Effector CD4-positive, alpha-beta T cell (primary cell): Measurements from ENCODE around the gene RAB3C.

Experiments
- DNase-seq: peaks from one replicate; pipeline ENCODE4 v3.0.0-alpha.2; 2020

Gene RAB3C

GRCh38 chr5:58776559-58776958 is 193.7 kb downstream of the RAB3C start:
- no peak for DNase-seq

- no peak for DNase-seq
These were observed 196.0 kb downstream of the RAB3C start for GRCh38 chr5:58778888-58779287.

GRCh38 chr5:58786035-58786434 is 203.2 kb downstream of the RAB3C start:
- DNase-seq: no peak

GRCh38 chr5:58786711-58787303 is 203.9 kb downstream of the RAB3C start:
- DNase-seq: no peak

GRCh38 chr5:58787987-58788386 is 205.1 kb downstream of the RAB3C start:
- DNase-seq: no peak

- no peak for DNase-seq
These were observed 211.2 kb downstream of the RAB3C start for GRCh38 chr5:58793888-58794657.

GRCh38 chr5:58794875-58795274 is 212.0 kb downstream of the RAB3C start:
- no peak for DNase-seq

- no peak for DNase-seq
These were observed 212.5 kb downstream of the RAB3C start for GRCh38 chr5:58795327-58795726.

- no peak for DNase-seq
These were observed 214.1 kb downstream of the RAB3C start for GRCh38 chr5:58797021-58797420.

GRCh38 chr5:58800356-58800755 is 217.5 kb downstream of the RAB3C start:
- DNase-seq: no peak

- DNase-seq: no peak
These were observed 218.1 kb downstream of the RAB3C start for GRCh38 chr5:58800861-58801540.

GRCh38 chr5:58803056-58803455 is 220.2 kb downstream of the RAB3C start:
- DNase-seq: no peak

GRCh38 chr5:58804291-58804690 is 221.4 kb downstream of the RAB3C start:
- DNase-seq: no peak

- no peak for DNase-seq
These were observed 227.2 kb downstream of the RAB3C start for GRCh38 chr5:58810086-58810485.

GRCh38 chr5:58813855-58814254 is 231.0 kb downstream of the RAB3C start:
- no peak for DNase-seq

GRCh38 chr5:58816181-58816731 is 233.4 kb downstream of the RAB3C start:
- DNase-seq: no peak

- DNase-seq: no peak
These were observed 235.6 kb downstream of the RAB3C start for GRCh38 chr5:58818465-58818864.

- DNase-seq: no peak
These were observed 242.6 kb downstream of the RAB3C start for GRCh38 chr5:58825441-58825840.

- no peak for DNase-seq
These were observed 243.0 kb downstream of the RAB3C start for GRCh38 chr5:58825899-58826298.

GRCh38 chr5:58827463-58827862 is 244.6 kb downstream of the RAB3C start:
- no peak for DNase-seq

GRCh38 chr5:58828258-58828657 is 245.4 kb downstream of the RAB3C start:
- DNase-seq: no peak

- no peak for DNase-seq
These were observed 251.7 kb downstream of the RAB3C start for GRCh38 chr5:58834242-58835225.
